Stimulated activated CD8-positive, alpha-beta memory T cell treated with anti-CD3 and anti-CD28 coated beads, Interleukin-7, amount 100 ng/mL, for 24 hours (primary cell): Measurements from ENCODE around the gene ABCB4.
"Not testable (repeated sequence)": the region's sequence is repeated elsewhere in the genome, so short reads cannot be mapped to it uniquely, and the experiment has no call there.

ENCODE experiments used
- DNase-seq: peaks from one replicate; pipeline ENCODE4 v3.0.0-alpha.2; 2020; ENCODE audit warnings: low read depth

ABCB4 gene

DNA sequence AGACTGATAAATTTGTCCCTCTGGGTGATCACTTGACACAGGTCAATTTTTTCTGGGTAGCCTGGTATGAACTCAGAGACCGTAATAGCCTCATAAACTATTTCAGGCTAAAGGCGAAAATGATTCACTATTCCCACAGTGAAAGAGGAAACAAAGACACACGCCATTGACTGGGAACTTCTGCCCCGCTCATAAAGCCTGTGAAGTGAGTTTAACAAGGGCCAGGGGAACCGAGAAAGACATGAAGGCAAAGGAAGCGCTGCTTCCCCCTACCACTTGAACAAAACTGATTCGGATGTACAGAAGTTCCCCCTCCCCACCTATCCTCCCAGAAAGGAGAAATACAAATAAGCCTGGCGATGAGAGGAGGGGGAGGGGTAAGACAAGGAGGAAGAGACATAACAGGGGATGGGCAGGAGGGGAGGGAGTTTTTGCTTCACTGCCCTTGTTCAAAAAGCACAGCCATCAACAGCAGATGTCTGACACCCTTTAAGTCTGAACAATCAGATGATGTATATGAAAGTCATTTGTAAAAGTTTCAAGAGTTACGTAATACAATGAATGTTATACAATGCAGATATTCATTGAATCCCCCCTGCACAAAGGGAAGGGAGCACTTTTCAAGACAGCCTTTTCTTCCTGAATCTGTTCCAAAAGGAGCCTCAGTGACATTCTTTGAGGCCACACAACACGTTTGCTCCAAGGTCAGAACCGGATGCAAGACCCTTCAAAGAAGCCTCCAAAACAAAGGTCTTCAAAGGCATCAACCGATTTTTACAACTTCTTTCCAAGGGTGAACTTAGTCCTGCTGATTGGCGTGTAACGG lies 734 bp downstream of the ABCB4 start:
- no peak for DNase-seq

DNA sequence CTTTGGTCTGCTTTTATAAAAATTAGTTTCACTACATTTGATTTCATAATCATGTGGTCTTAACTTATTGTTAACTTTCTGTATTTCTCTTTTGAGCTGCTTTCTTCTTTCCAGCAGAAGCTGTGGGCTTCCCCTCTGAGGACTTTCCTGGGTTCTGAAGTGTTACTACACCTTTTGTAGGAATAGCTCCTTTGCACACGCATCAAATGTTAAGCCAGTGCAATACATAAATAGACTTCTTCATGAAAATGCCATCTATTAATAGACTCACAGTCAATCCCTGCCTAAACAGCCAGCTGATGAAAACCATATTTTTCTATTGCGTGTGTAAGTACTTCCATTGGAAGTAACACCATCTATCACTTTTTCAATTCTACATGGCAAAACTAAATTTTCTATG lies 1.5 kb downstream of the ABCB4 start:
- no peak for DNase-seq

DNA sequence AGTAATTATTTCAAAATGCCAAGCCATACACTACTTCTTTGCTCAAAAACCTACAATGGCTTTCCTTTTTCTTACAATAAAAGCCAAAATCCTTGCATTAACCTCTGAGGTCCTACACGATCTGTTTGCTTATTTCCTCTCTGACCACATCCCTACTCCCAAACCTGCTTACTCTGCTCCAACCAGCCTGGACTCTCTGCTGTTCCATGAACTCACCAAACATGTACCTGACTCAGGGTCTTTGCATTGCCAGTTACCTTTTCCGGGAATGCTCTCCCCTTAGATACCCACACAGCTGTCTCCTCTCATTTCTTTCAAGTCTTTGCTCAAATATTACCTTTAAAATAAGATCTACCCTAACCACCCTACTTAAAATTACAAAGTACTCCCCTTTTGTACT lies 2.3 kb downstream of the ABCB4 start:
- no peak for DNase-seq

DNA sequence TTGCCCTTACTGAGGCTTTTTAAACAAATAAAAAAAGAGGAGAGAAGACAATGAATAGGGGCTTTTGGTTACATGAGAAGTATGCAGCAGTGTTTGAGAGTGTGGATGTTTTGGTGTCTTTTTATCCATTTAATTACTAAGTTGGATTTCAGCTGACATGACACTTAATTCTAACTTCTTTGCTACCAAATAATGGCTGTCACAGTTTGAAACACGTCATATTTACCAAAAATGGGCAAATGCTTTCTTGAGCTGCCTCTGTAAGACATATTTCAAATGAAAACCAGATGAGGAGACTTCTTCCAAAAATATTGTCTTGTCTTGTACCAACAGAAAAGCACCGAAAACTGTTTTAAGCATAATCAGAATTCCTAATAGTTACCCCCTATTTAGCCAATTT lies 4.0 kb downstream of the ABCB4 start:
- no peak for DNase-seq

DNA sequence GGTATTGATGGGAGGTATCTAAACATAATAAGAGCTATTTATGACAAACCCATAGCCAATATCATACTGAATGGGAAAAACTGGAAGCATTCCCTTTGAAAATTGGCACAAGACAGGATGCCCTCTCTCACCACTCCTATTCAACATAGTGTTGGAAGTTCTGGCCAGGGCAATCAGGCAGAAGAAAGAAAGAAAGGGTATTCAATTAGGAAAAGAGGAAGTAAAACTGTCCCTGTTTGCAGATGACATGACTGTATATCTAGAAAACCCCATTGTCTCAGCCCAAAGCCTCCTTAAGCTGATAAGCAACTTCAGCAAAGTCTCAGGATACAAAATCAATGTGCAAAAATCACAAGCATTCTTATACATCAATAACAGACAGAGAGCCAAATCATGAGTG lies 6.3 kb downstream of the ABCB4 start:
- not testable (repeated sequence) for DNase-seq

DNA sequence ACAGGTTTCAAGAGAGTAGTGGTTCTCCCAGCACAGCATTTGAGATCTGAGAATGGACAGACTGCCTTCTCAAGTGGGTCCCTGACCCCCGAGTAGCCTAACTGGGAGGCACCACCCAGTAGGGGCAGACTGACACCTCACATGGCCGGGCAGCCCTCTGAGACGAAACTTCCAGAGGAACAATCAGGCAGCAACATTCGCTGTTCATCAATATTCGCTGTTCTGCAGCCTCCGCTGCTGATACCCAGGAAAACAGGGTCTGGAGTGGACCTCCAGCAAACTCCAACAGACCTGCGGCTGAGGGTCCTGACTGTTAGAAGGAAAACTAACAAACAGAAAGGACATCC lies 10.0 kb downstream of the ABCB4 start:
- not testable (repeated sequence) for DNase-seq

DNA sequence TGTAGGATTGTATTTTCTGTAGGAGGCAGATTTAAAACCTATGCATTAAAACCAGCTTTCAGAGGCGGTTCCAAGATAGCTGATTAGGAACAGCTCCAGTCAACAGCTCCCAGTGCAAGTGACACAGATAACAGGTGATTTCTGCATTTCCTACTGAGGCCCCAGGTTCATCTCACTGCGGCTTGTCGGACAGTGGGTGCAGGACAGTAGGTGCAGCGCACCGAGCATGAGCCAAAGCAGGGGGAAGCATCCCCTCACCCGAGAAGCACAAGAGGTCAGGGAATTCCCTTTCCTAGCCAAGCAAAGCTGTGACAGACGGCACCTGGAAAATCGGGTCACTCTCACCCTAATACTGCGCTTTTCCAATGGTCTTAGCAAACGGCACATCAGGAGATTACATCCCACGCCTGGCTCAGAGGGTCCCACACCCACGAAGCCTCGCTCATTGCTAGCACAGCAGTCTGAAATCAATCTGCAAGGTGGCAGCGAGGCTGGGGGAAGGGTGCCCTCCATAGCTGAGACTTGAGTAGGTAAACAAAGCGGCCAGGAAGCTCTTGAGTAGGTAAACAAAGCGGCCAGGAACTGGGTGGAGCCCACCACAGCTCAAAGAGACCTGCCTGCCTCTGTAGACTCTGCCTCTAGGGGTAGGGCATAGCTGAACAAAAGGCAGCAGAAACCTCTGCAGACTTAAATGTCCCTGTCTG lies 10.5 kb downstream of the ABCB4 start:
- not testable (repeated sequence) for DNase-seq

DNA sequence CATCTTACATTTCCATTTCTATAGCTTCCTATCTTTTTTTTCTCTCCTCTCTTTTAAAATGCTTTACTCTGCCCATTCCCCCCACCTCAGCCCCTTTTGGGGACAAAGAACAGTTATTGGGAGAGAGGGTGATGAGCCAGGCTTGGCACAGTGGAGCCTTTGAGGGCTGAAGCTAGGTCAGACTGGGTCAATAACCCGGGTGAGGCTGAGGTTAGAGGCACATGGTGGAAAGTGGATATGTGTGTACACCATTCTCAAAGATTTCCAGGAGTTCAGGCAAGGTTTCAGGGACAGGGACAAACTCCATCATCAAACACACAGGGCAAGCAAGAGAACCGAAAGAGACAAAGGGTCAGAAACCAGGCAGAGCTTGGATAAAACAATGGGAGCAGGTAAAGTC lies 11.5 kb downstream of the ABCB4 start:
- no peak for DNase-seq

DNA sequence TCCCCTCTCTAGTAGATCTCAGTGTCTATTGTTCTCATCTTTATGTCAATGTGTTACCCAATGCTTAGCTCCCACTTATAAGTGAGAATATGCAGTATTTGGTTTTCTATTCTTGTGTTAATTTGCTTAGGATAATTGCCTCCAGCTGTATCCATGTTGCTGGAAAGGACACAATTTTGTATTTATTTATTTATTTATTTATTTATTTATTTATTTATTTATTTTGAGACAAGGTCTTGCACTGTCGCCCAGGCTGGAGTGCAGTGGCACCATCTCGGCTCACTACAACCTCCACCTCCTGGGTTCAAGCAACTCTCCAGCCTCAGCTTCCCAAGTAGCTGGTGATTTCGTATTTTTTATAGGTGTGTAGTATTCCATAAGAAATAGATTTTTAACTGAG lies 15.0 kb downstream of the ABCB4 start:
- DNase-seq: not testable (repeated sequence)

DNA sequence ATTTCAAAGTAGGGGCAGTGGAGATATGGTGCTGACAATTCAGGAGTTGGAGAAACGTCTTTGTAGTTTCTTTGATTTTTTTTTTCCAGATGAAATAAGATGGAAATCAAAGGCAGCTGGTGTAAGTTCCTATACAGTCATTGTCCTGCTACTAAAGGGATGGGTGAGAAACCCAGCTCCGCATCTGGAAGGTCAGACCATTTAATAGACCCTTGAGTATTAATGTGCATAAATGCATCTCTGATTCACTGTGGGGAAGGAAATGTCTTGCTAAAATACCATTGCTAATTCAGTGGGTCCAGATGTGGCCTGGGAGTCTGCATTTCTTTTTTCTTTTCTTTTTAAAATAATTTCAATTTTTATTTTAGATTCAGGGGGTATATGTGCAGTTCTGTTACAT lies 15.5 kb downstream of the ABCB4 start:
- DNase-seq: no peak

DNA sequence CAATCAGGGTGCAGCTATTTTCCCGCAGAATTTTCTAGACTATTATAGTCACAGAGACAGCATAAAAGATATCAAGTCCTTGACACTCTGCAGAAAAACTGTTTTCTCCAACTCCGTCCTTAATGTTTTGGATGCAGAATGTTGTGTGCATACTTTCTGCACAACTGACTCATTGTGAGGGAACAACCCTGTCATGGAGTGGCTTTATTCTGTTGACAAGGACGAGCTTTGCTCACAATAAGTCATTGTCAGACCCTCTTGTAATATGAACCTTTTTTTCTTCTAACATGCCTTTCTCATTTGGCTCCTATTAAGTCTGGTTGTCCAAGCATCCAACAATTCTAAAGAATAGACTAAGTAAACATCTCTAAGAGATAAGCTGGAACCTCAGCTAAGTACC lies 17.3 kb downstream of the ABCB4 start:
- no peak for DNase-seq

DNA sequence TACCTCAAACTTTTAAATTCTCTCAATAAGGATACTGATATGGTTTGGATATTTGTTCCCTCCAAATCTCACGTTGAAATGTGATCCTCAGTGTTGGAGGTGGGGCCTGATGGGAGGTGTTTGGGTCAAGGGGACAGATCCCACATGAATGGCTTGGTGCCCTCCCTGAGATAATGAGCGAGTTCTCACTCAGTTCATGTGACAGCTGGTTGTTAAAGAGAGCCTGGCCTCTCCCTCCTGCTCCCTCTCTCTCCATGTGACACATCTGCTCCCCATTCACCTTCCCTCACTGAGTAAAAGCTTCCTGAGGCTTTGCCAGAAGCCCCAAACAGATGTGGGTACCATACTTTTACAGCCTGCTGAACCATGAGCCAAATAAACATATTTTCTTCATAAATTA lies 19.2 kb downstream of the ABCB4 start:
- no peak for DNase-seq

DNA sequence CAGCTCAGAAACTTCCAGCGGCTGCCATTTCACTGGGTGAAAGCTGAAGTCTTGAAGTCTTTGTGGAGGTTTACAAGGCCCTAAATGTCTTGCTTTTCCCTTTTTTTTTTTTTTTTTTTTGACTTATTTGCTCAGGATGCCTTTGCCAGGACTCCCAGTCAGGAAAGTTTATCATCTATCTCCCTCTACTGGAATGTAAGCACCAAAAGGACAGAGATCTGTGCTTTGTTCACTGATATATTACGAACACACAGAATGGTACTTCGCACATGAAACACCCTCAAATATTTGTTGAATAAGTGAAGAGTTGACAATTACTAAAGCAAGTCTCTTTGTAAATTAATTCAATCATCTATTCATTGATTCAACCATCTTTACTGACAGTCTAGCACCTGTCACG lies 23.2 kb downstream of the ABCB4 start:
- DNase-seq: no peak

DNA sequence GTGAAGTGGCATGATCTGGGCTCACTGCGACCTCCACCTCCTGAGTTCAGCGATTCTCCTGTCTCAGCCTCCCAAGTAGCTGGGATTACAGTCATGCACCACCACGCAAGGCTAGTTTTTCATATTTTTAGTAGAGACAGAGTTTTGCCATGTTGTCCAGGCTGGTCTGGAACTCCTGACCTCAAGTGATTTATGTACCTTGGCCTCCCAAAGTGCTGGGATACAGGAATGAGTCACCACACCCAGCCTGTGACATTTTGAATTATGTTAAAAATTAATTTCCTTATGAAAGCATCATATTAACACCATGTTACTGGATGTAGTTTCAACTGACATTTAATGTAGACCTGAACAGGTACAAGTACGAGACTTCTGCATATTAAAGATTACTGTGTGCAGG lies 24.3 kb downstream of the ABCB4 start:
- DNase-seq: no peak

DNA sequence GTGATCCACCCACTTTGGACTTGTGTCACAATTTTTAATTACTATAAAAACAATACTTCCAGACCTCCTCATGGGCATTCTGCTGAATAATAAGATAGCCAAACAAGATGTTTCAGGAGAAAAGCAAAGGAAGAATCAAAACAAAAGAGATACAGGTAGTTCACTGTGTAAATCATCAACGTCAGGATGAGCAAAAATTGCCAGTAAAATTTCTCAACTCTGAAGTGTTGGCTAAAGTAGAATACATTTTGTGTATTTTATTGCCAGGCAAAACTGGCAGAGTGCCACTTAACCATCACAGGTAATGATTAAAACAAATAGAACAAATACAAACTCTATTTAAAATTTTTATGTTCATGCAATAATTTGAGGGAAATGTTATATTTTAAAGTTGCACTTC lies 24.8 kb downstream of the ABCB4 start:
- DNase-seq: no peak

DNA sequence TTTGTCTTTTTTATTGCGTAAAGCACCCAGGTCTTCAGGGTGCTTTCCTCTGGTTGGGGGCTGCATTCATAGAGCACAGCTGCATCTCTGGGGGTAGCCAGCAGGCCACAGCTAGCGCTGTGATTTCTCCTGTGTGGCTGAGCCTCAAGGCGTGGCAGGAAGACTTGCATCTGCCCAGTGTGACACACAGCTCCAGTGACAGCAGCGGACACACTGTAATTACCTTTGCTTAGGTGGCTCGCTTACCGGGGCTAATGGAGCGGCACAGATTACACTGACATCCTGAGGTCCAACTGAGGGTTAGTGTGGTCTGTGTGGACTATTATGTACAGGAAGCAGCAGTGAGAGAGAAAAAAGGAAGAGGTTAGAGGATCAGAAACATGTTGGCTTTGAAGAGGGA lies 27.1 kb downstream of the ABCB4 start:
- no peak for DNase-seq

DNA sequence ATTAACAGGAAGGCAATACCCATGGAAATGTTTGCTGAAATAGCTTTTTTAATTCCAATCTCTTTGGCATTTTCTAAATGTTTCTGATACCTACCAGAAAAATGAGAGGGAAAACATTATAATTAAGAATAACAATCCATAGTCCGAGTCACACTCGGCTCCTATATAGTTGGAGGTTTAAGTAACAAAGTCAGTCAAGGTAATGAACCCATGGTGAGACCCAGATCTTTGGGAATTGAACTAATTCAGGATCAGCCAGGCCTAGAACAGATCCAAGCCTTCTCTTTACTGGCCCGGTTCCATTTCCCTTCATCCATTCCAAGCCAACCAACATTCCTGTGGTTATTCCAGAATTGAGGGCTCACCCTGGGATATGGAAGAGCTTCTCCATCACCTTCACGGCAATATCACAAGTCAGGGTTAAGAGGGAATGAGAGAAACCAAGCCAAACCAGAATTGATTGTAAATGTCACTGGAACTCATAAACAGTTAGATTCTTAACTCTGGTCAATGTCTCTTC lies 28.3 kb downstream of the ABCB4 start:
- DNase-seq: no peak

DNA sequence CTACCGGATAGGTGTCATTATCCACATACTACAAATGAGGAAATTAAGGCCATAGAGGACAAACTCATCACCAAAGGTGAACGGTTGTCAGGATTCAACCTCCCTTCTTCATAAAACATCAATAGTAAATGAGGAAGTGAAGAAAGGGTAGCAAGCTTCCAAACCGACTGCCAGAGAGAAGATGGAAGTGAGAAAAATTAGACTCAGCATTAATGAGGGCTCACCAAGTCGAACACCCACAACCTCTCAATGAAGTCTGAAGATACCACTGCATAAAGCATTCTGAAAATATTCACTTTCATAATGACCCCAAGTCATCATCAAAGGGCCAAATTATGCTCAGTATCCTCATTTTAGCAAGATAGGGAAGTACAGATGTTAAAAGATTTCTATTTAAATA lies 29.6 kb downstream of the ABCB4 start:
- no peak for DNase-seq

DNA sequence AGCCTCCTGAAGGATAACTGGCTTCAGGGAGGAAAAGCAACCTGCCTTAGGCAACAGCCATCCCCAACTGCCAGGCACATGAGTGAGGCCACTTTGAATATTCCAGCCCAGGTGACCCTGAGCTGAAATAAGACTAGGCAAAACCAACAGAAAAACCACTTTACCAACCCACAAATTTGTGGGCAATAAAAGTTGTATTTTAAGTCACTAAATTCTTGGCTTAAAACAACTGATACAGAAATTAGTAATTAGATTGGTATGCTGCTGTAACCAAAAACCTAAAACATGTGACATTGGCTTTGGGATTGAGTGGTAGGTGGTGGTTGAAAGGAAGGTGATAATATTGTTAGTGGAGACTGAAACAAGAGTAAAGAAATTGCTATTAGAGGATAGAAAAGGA lies 39.9 kb downstream of the ABCB4 start:
- DNase-seq: no peak

DNA sequence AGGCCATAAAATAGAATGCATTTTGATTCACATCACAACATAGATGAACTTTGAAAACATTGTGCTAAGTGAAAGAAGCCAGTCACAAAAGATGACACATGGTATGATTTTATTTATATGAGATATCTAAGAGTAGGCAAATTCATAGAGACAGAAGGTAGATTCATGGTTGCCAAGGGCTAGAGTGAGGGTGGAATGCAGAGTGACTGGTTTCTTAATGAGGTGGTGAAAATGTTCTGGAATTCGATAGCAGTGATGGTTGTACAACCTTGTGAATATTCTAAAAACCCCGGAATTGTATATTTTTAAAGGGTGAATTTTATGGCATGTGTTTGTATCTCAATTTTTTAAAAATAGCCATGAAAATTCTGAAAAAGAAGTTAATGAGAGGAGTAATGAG lies 42.9 kb downstream of the ABCB4 start:
- DNase-seq: no peak

DNA sequence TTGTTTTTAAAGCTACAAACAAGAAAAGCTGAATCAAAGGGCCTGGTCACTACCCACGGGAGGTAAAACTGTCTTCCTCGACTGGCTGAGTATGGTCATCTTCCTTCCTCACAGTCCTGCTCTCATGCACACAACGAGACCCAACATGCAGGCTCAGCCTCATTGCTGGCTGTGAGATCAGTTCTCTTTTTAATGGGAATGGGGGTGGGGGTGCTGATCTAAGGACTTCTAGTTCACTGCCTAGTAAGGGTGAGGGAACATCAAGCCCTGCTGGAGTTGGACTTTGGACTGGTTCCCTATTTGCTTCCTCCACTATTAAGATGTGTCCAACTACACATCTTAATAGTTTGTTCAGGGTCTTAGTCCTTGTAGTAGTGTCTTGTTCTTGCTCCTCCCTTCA lies 48.2 kb downstream of the ABCB4 start:
- no peak for DNase-seq

DNA sequence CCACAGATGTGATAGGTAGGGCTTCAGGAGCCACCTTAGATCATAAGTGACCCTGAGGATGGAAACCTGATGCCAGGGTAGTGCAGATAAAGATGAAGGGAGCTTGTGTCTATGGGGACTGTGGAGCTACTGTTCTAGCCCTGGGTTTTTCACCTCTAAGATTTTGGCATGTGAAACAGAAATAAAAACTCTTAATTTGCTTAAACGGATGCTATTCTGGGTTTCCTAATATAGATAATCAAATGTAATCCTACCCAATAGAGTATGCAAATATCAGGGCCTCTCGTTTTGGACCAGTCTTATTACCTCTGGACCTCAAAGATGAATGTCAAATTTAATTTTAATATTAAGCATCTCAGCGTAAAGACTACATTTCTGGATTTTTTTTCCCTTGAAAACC lies 49.3 kb downstream of the ABCB4 start:
- DNase-seq: no peak

DNA sequence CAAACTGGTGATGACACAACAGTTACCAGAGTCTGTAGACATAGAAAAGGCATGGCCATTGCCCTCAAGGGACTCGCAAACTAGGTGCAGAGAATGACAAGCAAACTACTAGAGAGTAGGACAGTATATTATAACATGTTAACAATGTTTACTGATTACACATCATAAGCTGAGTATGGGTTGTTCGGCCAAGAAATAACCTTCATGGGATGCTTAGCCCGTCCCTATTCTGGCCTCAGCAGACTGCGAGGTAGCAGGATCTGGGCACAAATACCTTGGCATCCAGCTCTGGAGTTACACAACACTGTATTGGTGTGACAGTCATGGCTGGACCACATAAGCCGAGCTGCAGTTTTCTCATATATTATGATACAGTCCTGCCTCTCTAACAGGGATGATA lies 51.4 kb downstream of the ABCB4 start:
- no peak for DNase-seq

DNA sequence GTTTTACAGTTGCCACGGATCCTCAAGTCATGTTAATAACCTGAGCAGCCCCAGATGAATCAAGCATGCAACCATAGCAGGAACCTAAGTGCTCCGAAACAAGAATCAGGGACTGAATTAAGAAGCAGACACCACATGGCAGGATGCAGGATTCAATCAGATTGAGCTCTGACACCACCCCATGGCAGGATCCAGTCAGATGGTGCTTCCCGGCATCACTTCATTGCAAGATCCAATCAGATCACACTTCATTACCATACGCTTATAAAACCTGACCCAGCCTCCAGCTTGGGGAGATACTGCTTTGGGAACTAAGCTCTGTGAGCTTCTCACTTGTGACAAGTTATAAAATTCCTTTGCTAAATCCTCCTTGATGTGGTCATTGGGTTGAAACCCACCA lies 55.3 kb downstream of the ABCB4 start:
- DNase-seq: no peak
